Measurements from ENCODE around the gene CNNM2. TPM values are rescaled to one million over a fixed set of nuclear protein-coding genes. Genes with fewer than 3 reads are reported as not detected.

Gene CNNM2
- total RNA-seq, 1 donor from 2014 or later: 9.6 TPM

DNA sequence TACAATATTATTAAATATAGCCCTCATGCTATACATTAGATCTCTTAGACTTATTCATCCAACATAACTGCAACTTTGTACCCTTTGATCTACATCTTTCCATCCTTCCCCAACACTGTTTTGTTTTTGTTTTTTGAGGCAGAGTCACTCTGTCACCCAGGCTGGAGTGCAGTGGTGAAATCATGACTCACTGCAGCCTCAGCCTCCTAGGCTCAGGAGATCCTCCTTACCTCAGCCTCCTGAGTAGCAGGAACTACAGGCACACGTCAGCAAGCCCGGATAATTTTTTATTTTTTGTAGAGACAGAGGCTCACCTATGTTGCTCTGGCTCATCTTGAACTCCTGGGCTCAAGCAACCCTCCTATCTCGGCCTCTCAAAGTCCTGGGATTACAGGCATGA, 221.7 kb downstream of the CNNM2 start:
- no peak for DNase-seq (ENCODE audit: low read depth, low spot score)
- peaks cover 16% of the 10 kb centered on the region for H3K36me3 Mint-ChIP-seq (ENCODE audit: low read depth)
- H3K4me3 Mint-ChIP-seq: no peak overlapping the region
- peaks cover 5% of the 10 kb centered on the region for H3K9me3 Mint-ChIP-seq
- TF ChIP-seq, protein P1, sequence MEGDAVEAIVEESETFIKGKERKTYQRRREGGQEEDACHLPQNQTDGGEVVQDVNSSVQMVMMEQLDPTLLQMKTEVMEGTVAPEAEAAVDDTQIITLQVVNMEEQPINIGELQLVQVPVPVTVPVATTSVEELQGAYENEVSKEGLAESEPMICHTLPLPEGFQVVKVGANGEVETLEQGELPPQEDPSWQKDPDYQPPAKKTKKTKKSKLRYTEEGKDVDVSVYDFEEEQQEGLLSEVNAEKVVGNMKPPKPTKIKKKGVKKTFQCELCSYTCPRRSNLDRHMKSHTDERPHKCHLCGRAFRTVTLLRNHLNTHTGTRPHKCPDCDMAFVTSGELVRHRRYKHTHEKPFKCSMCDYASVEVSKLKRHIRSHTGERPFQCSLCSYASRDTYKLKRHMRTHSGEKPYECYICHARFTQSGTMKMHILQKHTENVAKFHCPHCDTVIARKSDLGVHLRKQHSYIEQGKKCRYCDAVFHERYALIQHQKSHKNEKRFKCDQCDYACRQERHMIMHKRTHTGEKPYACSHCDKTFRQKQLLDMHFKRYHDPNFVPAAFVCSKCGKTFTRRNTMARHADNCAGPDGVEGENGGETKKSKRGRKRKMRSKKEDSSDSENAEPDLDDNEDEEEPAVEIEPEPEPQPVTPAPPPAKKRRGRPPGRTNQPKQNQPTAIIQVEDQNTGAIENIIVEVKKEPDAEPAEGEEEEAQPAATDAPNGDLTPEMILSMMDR (conservative IDR thresholded peaks at IDR 0.05): no peak
- H3K27ac Mint-ChIP-seq (ENCODE audit: unreplicated experiment): no peak overlapping the region
- H3K4me1 Mint-ChIP-seq: peaks cover 9% of the 10 kb centered on the region
- H3K27me3 Mint-ChIP-seq (ENCODE audit: low read depth): no peaks in the 10 kb centered on the region

Other genes with a start within 250 kb of the CNNM2 start
- 32.5 and 34.6 TPM in 2 replicates for gene ARL3, start 203.9 kb upstream of the CNNM2 start, total RNA-seq
- 36.6 and 38.2 TPM in 2 replicates for gene SFXN2, start 203.7 kb upstream of the CNNM2 start, total RNA-seq
- gene WBP1L, start 174.3 kb upstream of the CNNM2 start, total RNA-seq: 21.2 and 22.0 TPM in 2 replicates
- gene CYP17A1, start 80.9 kb upstream of the CNNM2 start, total RNA-seq: not detected in 2 replicates
- gene BORCS7, start 64.0 kb upstream of the CNNM2 start, total RNA-seq: 13.1 and 17.3 TPM in 2 replicates
- 10.4 and 11.2 TPM in 2 replicates for gene AS3MT, start 48.8 kb upstream of the CNNM2 start, total RNA-seq